ENCODE data around the gene FRY. TPM values are rescaled to one million over a fixed set of nuclear protein-coding genes. Genes with fewer than 3 reads are reported as not detected.
A peak's percentile ranks its signal among the peaks of the same experiment; 100 is the strongest.

Gene FRY
- total RNA-seq, 1 experiment from 2014 or later, result 11.7 TPM

DNA sequence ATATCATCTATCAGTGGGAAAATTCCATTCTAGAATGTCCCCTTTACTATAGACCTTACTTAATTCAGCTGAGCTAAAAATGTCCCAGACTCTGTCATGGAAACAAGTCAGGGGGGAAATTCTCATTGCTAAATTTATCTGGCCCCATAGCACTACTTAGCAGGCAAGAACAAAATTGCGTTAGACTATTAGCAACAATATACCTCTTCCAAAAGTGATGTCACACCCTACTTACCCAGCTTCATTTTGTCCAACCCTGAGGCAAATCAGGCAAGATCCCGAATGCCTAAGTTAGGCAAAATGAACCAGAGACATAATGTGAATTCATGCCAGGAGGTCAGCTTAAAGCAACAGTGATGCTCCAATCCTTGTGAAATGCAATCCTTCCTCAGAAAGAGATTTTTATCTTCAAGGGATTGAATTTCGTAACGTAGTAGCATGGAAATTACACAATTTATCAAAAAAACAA lies 93.7 kb downstream of the FRY start:
- DNase-seq (ENCODE audit: extremely low read depth, low read depth), result peak; percentile 3

DNA sequence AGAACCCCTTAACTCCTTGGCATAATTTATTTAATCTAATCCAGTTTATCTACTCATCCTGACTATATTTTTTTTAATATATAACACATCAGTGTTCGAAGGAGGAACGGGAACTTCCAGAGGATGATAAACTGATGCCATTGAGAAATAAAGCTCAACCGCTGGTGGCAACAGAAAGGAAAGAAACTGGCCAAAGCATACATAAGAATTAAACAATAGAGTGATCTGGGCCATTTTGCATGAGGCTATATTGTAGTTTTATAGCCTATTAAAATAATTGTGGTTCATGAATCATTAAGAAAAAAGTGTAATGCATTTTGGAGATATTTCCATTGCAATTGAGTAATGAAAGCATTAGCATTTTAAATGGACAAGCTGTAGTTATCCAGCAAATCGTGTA lies 94.2 kb downstream of the FRY start:
- DNase-seq (ENCODE audit: extremely low read depth, low read depth), result no peak

DNA sequence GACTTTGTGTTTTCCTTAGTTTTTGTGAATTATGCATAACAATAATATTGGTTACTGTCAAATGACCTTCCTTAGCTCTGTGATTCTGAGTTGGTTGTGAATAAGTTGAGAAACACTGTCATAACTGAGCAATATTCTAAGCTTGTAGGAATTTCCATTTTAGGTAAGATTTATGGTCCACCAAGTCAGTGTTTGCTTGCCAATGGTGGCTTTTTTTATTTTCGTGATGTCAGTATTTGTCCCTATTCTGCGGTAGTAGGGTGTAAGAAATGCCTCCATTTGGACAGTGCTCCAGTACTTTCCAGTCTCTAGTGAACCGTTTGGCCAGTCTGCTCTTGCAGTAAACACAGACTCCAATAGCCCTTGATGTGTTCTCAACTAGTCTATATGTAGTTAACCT lies 94.7 kb downstream of the FRY start:
- DNase-seq (ENCODE audit: extremely low read depth, low read depth), result no peak

DNA sequence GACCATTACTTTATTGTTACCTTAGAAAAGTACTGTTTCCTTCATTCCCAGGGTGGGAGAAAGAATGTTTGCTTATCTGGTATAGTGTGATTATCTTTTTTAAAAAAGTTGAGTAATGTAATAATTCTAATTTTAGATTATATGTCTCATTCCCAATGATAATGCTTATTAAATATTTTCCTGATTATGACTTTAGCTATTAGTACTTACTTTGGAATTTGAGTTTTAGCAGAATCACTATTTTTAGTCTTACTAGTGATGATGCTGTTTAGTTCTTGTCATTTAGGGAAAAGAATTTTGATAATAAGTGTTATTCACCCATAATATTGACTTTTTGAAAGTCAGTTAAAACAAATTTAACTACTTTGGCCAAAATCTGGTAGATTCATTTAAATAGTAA lies 95.2 kb downstream of the FRY start:
- DNase-seq (ENCODE audit: extremely low read depth, low read depth), result no peak

DNA sequence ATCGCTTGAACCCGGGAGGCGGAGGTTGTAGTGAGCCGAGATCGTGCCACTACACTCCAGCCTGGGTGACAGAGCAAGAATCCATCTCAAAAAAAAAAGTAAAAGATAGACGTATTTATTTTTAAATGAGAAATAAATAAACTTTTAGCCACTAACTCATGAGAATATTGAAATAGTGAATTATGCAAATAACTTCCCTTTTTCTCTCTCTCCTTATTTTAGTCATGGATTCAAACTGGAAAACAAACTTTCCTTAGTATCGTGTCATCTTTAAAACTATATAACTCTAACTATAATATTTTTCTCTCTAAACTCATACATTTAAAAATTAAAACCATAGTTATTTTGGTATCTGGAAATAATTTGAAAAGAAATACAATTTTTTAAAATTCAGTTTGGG lies 96.1 kb downstream of the FRY start:
- no peak for DNase-seq (ENCODE audit: extremely low read depth, low read depth)

DNA sequence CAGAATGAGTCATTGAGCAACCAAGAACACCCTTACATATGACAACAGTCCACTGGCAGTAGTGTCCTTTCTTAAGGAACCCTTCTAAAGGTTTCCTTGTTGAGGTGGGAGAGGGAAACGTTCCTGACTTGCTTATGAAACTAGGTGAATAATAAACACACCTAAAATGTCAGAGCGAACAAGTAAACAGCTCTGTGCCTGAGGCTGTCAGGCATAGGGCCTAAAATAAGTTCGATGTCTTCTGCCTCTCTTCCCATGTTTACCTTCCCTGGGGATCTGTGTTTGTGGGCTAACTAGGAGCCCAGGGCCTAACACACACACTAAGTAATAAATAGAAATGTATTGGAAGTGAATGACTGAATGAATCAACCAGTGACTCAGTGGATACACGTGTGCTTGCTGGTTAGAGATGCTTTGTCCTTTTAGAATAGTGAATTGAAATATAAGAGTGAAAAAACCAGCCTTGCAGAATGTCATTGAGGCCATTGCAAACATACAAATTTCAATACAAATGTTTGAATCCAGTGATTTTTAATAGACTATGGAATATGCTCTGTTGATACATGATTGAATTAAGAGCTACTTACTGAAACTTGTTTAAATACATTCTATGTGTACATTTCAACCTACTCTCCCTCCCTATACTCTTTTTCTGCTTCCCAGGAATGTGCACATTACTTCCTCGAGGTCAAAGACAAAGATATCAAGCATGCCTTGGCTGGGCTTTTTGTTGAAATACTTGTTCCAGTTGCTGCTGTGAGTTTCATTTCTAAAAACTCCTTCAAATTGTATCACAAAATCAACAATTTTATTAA lies 102.9 kb downstream of the FRY start:
- no peak for DNase-seq (ENCODE audit: extremely low read depth, low read depth)

DNA sequence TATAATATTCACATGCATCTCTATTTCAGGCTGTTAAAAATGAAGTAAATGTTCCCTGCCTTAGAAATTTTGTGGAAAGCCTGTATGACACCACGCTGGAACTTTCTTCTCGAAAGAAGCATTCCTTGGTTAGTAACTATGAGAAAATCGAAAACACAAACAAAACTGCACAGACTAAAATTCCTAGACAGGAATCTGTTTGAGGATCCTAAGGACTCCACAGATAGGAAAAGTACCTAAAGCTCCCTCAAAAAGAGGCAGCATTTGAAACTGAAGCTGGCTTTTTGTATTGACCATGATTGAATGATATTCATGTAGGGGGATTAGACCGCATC lies 103.4 kb downstream of the FRY start:
- no peak for DNase-seq (ENCODE audit: extremely low read depth, low read depth)

DNA sequence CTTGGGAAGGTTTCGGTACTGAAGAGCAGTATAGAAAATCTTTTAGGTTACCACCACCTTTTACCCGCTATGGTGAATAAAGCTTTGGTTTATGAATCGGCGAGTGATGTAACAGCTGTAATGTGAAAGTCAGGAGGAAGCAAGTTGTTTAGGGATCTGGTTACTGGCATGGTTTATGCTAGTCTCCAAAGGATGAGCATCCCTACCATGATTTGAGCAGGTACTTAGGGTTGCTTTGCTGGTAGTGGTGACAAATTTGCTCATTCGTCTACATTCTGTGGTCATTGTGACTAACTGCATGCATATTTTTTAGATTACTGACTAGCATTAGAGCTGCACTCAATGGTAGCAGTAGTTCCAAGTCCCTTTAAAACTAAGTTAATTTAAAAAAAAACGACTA lies 104.1 kb downstream of the FRY start:
- no peak for DNase-seq (ENCODE audit: extremely low read depth, low read depth)

DNA sequence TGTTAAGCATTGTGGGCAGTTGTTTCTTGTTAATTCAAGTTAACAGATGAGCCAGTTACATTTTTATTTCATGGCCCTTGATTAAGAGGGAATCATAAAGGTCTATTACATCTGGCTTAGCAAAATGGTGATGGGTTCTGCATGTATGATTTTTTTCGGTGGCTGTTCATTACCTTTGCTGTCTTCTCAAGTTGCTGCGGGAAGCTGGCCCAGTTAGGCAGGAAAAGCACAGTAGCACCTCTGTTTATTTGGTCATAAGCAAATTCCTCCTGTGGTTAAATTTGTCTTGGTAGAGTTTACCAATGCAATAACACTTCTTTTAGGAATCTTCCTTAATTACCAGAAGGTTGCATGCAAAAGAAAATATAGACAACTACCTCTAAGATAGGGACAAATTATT lies 104.5 kb downstream of the FRY start:
- no peak for DNase-seq (ENCODE audit: extremely low read depth, low read depth)

DNA sequence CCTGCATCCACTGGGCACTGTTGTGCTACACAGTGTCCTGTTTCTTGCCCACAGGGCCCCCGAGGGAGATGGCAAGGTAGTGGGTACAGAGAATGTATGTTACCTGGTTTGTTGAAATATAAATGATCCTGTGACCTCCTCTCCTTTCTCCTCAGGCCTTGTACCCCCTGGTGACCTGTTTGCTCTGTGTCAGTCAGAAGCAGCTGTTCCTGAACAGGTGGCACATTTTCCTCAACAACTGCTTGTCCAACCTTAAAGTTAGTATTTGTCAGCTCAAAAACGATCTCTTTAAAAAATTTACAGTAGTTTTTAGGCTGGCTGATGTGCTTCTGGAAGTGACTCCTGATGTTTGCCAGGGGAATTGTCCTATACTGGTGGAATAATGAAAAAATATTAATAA lies 105.1 kb downstream of the FRY start:
- DNase-seq (ENCODE audit: extremely low read depth, low read depth), result no peak

DNA sequence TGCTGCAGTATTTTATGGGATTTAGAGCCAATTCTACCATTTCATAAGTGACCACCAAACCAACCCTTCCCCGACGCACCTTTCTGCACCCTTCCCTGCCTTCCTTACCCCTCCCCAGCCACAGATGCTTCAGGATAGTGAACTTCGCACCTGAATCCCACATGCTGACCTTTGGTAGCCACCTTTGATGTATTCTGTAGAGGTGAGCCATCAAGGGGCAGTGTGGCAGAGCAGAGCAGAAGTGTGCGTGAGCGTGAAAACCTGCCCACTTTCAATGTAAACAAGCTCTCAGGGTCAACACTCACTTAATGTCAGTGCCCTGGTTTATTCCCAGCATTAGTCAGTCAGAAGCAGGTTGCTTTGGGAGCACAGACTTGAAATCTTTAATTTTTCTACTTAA lies 107.7 kb downstream of the FRY start:
- DNase-seq (ENCODE audit: extremely low read depth, low read depth), result no peak

DNA sequence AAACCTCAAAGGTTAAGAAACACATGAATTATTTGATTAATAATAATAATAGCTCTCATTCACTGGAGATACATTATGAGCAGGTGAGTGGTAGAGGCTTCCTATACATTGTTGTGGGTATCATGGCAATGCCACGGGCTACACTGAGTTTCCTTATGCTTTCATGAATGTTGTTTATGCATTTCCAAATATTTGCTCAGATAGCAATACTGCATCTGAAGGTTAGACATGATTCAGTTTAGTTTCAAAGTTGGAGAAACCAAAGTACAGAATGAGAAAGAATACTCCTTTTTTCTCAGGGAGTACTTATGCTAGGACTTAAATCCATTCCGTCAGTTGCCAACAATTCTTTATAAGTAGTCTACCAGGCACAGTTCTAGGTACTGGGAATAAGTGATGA lies 108.5 kb downstream of the FRY start:
- DNase-seq (ENCODE audit: extremely low read depth, low read depth), result no peak

DNA sequence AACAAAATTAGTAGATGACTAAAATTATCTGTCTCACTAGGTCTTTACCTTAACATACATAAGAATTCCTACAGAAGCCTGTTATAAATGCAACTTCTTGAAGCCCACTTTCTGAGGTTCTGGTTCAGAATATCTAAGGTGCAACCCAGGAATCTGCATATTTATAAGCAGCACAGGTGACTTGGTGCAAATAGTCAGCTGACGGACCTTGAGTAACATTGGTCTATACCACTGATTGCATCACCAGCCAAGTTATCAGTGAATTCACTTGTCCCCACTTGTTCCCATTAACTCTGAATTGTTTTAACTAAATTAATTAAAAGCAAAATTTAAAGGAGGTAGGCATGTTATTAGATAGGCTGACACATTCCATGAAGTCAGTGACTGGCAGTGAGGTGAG lies 109.9 kb downstream of the FRY start:
- no peak for DNase-seq (ENCODE audit: extremely low read depth, low read depth)

DNA sequence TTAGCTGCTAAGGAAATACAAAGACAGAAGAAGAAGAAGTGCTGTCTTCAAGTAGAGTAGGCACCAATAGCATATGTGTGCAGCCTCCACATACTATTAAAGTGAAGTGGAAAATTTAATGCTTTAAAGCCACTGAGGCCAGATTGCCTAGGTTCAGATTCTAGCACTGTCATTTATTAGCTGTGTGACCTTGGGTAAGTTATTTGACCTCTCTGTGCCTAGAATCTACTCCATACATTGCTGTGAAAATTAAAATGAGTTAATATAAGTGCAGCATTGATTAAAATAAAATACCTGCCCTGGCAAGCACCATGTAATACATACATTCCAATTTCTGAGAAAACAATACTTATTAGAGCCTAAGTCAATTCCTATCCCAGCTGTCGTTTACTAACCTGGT lies 110.5 kb downstream of the FRY start:
- DNase-seq (ENCODE audit: extremely low read depth, low read depth), result no peak

DNA sequence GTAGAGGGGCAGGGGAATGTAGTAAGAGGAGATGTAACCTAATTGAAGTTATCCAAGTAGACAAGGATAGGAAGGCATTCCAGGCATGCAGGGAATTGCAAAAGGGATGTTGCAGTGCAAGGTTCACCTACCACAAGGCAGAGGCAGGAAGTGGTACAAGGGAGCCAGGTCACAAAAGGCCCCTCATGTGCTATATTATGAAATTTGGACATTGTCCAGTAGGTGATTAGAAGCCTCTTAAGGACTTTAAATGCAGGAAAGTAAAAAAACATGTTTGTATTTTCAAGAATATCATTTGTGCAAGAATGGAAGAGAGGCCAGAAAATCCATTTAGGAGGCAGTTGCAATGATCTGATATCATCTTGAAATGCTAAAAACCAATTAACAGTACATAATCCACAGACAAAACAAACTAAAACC lies 111.4 kb downstream of the FRY start:
- no peak for DNase-seq (ENCODE audit: extremely low read depth, low read depth)

DNA sequence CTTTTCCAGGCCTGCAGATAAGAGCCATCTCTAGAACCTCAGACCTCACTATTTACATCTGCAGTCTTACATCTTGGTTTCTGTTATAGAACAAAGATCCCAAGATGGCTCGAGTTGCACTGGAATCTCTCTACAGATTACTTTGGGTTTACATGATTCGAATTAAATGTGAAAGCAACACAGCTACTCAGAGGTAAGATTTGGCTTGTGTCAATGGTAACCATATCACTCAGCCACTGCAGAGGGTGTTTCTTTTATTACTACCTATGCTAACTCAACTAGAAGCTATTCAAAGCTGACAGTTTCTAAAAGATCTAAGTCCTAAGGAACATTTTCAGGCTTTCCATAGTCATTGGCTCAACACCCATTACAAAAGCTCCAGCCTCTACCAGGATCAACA lies 115.6 kb downstream of the FRY start:
- DNase-seq (ENCODE audit: extremely low read depth, low read depth), result no peak

DNA sequence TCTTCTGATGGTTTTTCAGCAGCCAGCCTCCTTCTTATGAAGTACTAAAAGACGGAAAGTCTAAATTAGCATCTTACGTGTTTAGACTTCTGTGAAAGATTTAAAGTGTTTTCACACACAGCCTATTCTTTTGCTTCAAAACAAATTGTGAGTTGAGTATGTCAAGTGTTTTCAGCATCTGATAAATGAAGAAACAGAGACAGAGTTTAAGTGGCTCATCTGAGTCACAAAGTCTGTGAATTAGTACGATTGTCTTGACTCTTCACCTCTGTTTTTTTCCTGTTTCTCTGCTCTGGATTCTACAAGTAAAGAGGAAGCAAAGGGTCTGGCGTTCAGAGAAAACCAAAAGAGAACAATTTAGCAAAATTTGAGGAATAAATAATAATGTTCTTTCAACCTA lies 116.4 kb downstream of the FRY start:
- no peak for DNase-seq (ENCODE audit: extremely low read depth, low read depth)

DNA sequence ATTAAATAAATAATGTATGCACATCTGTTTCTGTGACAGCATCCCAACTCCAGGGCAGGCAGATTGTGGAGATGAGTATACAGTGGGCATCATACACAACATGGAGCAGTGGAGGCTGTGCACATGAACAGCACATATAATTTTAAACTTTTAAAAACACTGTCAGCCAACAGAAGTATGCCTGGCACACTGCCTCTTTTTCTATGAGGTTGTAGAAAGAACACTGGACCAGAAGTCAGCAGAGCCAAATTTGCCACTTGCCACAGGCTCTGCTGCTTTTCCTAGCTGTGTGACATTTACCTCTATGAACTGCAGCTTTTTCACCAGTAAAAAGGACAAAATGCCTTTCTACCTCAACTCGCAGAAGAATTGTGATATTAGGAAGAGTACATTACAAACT lies 118.7 kb downstream of the FRY start:
- DNase-seq (ENCODE audit: extremely low read depth, low read depth), result no peak

DNA sequence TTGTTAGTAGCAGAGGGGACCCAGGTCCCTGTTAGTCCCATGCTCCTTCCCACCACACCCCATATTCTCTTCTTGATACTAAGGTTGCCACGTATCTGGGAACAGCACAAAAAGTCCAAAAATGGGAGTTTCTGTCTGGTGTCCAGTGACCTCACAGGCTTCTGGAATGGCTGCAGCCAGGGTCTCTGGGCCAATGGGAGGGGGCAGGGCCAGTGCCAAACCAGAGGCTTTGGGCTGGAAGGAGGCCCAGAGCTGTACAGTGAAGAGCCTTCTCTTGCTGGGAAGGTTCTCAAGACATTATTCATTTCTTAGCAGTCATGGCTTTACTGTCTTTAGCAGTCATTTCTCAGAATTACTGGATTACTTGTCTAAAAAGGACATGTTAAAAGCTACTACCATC lies 119.2 kb downstream of the FRY start:
- DNase-seq (ENCODE audit: extremely low read depth, low read depth), result no peak

DNA sequence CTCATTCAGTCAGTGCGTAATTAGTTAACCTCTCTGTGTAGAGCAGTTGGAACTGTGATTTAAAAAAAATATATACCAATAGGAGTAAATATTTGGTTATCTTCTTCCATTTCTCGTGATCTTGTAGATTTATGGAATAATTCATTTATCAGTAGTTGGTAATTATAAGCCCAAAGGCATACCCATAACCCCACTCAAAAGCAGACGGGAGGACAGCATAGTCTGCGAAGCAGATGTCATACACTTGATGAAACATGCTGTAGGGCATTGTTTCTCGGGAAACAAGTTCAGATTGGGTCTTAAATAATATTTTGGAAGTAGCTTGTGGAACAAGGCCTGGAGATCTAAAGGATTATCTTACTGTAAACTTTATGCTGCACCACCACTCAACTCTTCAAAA lies 119.7 kb downstream of the FRY start:
- no peak for DNase-seq (ENCODE audit: extremely low read depth, low read depth)

DNA sequence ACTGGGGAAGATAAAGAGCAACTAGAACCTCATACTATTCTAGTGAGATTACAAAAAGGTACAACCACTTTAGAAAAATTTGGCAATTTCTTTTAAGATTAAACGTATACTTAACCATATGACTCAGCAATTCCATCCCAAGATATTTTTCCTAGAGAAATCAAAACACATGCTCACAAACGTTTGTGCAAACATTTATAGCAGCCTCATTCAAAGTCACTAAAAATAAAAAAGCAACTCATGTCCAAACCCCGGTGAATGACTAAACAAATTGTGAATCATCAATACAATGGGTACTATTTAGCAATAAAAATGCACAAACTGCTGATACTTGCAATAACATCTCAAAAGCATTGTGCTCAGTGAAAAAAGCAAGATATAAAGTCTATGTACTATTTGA lies 121.5 kb downstream of the FRY start:
- peak; percentile 16 for DNase-seq (ENCODE audit: extremely low read depth, low read depth)

DNA sequence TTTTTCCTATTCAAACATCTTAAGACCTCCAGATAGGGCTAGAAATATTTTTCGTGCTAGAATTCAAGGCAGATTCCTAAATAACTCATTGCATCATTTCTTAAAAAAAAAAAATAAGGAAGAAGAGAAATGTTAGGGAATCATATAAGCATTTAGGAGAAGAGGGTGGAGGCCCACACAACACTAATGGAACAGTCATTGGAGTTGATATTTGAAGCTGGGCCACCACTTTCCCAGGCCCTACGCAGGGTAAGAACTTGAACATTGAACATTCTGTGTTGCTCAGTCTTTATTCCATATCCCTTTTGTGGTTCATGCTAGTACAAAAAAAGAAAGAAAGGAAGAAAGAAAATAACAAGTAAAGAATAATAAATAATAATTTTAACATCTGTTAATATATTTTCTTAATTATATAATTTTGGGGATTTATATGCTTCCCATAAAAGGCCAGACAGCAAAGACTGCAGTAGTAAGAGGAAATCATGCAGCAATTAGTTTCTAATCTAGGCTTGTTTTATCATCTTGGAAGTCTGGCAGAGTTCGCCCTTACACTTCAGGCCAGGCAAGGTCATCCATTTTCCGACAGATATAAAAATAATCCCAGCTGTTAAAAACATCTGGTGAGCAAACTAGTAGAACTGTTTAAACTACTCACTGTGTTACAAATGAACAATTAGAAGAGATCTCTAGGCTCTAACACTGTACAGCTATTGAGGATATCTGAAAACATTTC lies 127.7 kb downstream of the FRY start:
- no peak for DNase-seq (ENCODE audit: extremely low read depth, low read depth)
